ENCODE measurements around the gene SCN4B.

SCN4B gene

DNA sequence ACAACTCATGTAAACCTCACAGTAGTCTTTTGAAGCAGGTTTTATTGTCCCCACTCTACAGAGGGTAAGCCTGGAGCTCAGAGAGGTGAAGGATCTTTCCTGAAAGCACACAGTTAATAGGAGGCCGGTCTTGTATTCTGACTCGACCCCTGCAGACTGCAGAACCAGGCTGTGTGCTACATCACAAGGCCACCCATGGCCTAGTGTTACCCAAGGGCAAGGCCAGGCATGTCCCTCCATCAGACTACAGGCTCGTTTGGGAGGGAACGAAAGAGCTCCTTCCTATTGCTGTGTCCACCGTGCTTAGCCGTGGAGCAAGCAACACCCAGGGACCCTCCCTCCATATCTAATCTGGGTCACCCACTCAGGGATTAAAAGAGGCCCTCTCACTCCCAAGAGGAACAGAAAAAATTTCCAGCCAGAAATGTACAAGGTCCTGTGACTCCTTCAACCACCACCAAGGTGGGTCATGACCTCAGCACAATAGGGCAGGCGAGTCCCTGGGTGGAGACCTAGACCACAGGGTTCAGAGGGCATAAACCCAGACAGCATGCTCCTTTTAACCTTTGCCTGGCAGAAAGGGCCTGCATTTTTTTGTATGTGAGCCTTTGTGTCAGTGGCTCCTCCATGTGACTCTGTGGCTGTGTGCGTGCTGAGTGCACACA lies 59.6 kb downstream of the SCN4B start:
- H3K9ac ChIP-seq: no peak overlapping the region
- no peaks in the 10 kb centered on the region for H4K20me1 ChIP-seq
- no peak for TF ChIP-seq Cebpa-rat (IDR thresholded peaks at IDR 0.05)
- no peak overlapping the region for H3K27ac ChIP-seq
- H3K4me1 ChIP-seq: peaks cover 11% of the 10 kb centered on the region
- H3K27me3 ChIP-seq: no peaks in the 10 kb centered on the region
- no peaks in the 10 kb centered on the region for H3K36me3 ChIP-seq
- H3K4me2 ChIP-seq: no peak overlapping the region
- H3K9me3 ChIP-seq: peaks cover 13% of the 10 kb centered on the region
- no peak overlapping the region for H3K4me3 ChIP-seq

DNA sequence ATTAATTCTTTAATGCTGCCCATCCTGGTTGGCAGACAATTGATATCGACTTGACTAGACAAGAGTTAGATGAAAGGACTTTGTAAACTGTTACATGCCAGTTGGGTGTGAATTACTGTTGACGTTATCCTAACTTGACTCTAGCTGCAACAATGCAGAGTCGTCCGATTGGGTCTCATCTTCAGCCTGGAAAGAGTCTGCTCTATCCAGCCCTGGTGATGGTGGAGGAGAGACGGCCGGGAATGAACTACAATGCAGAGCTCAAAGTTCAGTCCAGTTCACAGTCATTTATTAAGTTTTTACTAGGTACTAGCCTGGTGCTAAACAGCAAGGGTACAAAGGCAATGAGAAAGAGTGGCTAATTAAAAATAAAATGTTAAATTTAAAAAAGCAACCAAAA lies 60.9 kb downstream of the SCN4B start:
- Histone ChIP-seq H3K27me3 (no peaks in the 10 kb centered on the region), H3K36me3 (no peaks in the 10 kb centered on the region), H3K9ac (no peak overlapping the region), H3K4me1 (peaks cover 12% of the 10 kb centered on the region), H4K20me1 (no peaks in the 10 kb centered on the region), H3K4me3 (no peak overlapping the region), H3K27ac (no peak overlapping the region), H3K9me3 (peaks cover 27% of the 10 kb centered on the region), H3K4me2 (no peak overlapping the region)
- TF ChIP-seq Cebpa-rat (IDR thresholded peaks at IDR 0.05): no peak

GRCh38 chr11:118090545-118091162 lies 62.0 kb downstream of the SCN4B start:
- Histone ChIP-seq H3K27ac (no peak overlapping the region), H3K9me3 (peaks cover 37% of the 10 kb centered on the region)
- no peak for TF ChIP-seq Cebpa-rat (IDR thresholded peaks at IDR 0.05)

GRCh38 chr11:118088531-118088930 lies 64.1 kb downstream of the SCN4B start:
- Histone ChIP-seq H3K36me3 (no peaks in the 10 kb centered on the region), H3K4me3 (no peak overlapping the region), H4K20me1 (no peaks in the 10 kb centered on the region), H3K27ac (peak overlapping the region; percentile 70; the same call in 1 of the 2 replicates), H3K9me3 (peaks cover 40% of the 10 kb centered on the region), H3K4me1 (peaks cover 26% of the 10 kb centered on the region), H3K4me2 (peak overlapping the region; percentile 61), H3K9ac (no peak overlapping the region), H3K27me3 (no peaks in the 10 kb centered on the region)
- no peak for TF ChIP-seq Cebpa-rat (IDR thresholded peaks at IDR 0.05)

More at GRCh38 chr11:118090545-118091162, 62.0 kb downstream of the SCN4B start:
- Histone ChIP-seq H4K20me1 (no peaks in the 10 kb centered on the region), H3K9ac (no peak overlapping the region), H3K4me3 (no peak overlapping the region), H3K36me3 (no peaks in the 10 kb centered on the region), H3K4me2 (no peak overlapping the region), H3K27me3 (no peaks in the 10 kb centered on the region), H3K4me1 (peaks cover 12% of the 10 kb centered on the region)

- Histone ChIP-seq H3K27me3 (no peaks in the 10 kb centered on the region), H3K4me3 (no peak overlapping the region), H3K4me1 (peaks cover 32% of the 10 kb centered on the region), H3K9ac (no peak overlapping the region), H3K36me3 (no peaks in the 10 kb centered on the region), H3K4me2 (peak overlapping the region; percentile 61; the same call in 1 of the 2 replicates), H3K9me3 (peaks cover 40% of the 10 kb centered on the region), H4K20me1 (no peaks in the 10 kb centered on the region), H3K27ac (no peak overlapping the region; the same call in 1 of the 2 replicates)
- no peak for TF ChIP-seq Cebpa-rat (IDR thresholded peaks at IDR 0.05)
These were observed 64.7 kb downstream of the SCN4B start for GRCh38 chr11:118087931-118088330.

GRCh38 chr11:118086913-118087768 lies 65.5 kb downstream of the SCN4B start, which contains the start of gene SMIM35:
Gene SMIM35, minus strand, starts transcription at chr11:118086963. Its CDS starts 206 bp downstream, at chr11:118086757.
- H3K9me3 ChIP-seq: peaks cover 40% of the 10 kb centered on the region
- no peak within 1 kb of the TSS for H3K9ac ChIP-seq
- no peak within 1 kb of the TSS; the same call in 1 of the 2 replicates for H3K4me2 ChIP-seq
- no peaks in the 10 kb centered on the region for H3K27me3 ChIP-seq
- no peak within 1 kb of the TSS for H3K27ac ChIP-seq
- peaks cover 40% of the 10 kb centered on the region for H3K4me1 ChIP-seq
- TF ChIP-seq Cebpa-rat (IDR thresholded peaks at IDR 0.05): no peak
- no peaks in the 10 kb centered on the region for H4K20me1 ChIP-seq
- no peak within 1 kb of the TSS for H3K4me3 ChIP-seq
- H3K36me3 ChIP-seq: no peaks in the 10 kb centered on the region

DNA sequence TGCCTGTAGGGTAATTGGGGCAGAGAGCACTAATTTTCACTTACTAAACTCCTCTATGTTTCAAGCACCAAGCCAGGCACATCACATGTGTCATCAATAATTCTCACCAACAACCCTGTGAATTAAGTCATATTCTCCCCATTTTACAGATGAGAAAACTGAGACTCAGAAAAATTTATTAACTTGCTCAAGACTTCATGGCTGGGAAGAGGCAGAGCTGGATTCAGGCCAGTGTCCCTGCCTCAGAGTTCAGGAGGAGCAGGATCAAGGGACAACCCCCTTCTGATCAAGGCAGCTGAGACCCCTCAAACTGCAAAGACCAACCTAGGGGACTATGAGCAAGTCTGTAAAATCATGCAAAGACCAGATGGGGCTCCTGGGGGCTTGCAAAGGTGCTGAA lies 68.0 kb downstream of the SCN4B start:
- Histone ChIP-seq H3K4me1 (peaks cover 44% of the 10 kb centered on the region), H3K9me3 (peaks cover 40% of the 10 kb centered on the region)
- no peak for TF ChIP-seq Cebpa-rat (IDR thresholded peaks at IDR 0.05)

DNA sequence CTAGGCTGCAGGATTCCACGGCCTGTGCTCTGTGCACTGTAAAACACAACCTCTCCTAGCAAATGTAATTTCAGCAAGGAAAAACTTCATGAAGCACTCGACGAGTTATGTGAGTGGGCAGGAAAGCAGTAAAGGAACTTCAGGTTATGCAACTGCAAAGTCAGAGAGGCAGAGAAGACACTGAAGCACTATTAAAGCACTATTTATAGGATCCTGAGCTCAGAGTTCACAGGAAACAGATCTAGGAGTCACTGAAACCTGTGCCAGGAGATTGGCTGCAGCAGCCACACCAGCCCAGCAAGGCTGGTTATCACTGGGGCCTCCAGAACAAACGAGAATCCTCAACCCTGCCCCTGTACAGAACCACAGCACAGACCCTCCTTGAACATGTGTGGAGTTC lies 68.4 kb downstream of the SCN4B start:
- Histone ChIP-seq H3K9ac (peak overlapping the region; percentile 37; the same call in 1 of the 2 replicates), H3K4me1 (peaks cover 44% of the 10 kb centered on the region), H4K20me1 (no peaks in the 10 kb centered on the region)

More for the DNA sequence above, 68.0 kb downstream of the SCN4B start:
- Histone ChIP-seq H3K36me3 (no peaks in the 10 kb centered on the region), H3K4me3 (no peak overlapping the region), H4K20me1 (no peaks in the 10 kb centered on the region), H3K4me2 (peak overlapping the region; percentile 80), H3K27me3 (no peaks in the 10 kb centered on the region), H3K27ac (peak overlapping the region; percentile 68; the same call in 1 of the 2 replicates), H3K9ac (peak overlapping the region; percentile 37; the same call in 1 of the 2 replicates)

More for the DNA sequence above, 68.4 kb downstream of the SCN4B start:
- H3K4me2 ChIP-seq: peak overlapping the region; percentile 80
- no peaks in the 10 kb centered on the region for H3K36me3 ChIP-seq
- peaks cover 38% of the 10 kb centered on the region for H3K9me3 ChIP-seq
- no peaks in the 10 kb centered on the region for H3K27me3 ChIP-seq
- no peak overlapping the region for H3K4me3 ChIP-seq
- TF ChIP-seq Cebpa-rat (IDR thresholded peaks at IDR 0.05): no peak; the same call in 1 of the 2 replicates
- peak overlapping the region; percentile 68; the same call in 1 of the 2 replicates for H3K27ac ChIP-seq
